ENCODE measurements around the gene CACNA2D1. TPM values are rescaled to one million over a fixed set of nuclear protein-coding genes. Genes with fewer than 3 reads are reported as not detected.

The CACNA2D1 gene
- total RNA-seq, 1 experiment from 2014 or later = 9.8 TPM

DNA sequence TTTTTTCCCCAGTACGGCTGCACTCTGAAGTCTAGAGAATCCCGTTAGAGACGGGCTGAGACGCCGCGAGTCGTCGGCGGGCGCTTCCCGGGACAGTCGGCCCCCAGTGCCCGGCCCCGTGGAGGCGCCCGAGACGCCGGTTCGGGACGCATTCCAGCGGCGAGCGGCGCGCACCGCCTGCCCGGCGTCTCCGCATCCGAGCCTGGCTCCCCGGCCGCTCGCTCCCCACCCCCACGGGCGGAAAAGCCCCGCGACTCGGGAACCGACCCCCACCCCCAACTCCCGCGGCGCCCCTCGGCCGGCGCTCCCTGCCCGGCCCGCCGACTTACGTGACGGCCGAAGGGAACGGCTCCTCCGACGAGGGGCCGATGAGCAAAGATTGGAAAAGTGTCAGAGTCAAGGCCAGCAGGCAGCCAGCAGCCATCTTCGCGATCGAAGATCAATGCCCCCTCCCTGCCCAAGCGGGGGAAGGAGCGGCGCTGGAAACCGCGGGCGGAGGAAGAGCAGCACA, 486 bp downstream of the CACNA2D1 start:
- Histone ChIP-seq H3K4me3 (ENCODE audit: low read depth in 2 of 2, low read length in 2 of 2) (peak overlapping the region; percentile 60 to 79), H3K27me3 (ENCODE audit: control insufficient read depth, insufficient read depth, low read length) (peaks cover 28% of the 10 kb centered on the region), H3K27ac (ENCODE audit: low read length) (no peak overlapping the region), H3K9me3 (ENCODE audit: control insufficient read depth, insufficient read depth, low read depth, low read length) (no peaks in the 10 kb centered on the region), H3K36me3 (ENCODE audit: control insufficient read depth, insufficient read depth, low read length) (no peaks in the 10 kb centered on the region), H3K4me1 (ENCODE audit: control insufficient read depth, insufficient read depth, low read length) (no peaks in the 10 kb centered on the region)
- ATAC-seq = peak; percentile 60
- in situ Hi-C loops (cut with HindIII; ENCODE audit: low pct_unique_long_range_greater_than_20kb, low sequenced_read_pairs) (no loop called here), intact Hi-C loops (cut with micrococcal nuclease; ENCODE audit: unreplicated experiment) (loop anchor here (10.0 kb wide), 1 partner anchor 132 kb away; no protein-coding TSS in a partner anchor)
- DNase-seq (ENCODE audit: low read depth, low spot score) = peak; percentile 2
- no TSS peak for BruUV-seq (replicated peaks)
- TF ChIP-seq, protein P1, sequence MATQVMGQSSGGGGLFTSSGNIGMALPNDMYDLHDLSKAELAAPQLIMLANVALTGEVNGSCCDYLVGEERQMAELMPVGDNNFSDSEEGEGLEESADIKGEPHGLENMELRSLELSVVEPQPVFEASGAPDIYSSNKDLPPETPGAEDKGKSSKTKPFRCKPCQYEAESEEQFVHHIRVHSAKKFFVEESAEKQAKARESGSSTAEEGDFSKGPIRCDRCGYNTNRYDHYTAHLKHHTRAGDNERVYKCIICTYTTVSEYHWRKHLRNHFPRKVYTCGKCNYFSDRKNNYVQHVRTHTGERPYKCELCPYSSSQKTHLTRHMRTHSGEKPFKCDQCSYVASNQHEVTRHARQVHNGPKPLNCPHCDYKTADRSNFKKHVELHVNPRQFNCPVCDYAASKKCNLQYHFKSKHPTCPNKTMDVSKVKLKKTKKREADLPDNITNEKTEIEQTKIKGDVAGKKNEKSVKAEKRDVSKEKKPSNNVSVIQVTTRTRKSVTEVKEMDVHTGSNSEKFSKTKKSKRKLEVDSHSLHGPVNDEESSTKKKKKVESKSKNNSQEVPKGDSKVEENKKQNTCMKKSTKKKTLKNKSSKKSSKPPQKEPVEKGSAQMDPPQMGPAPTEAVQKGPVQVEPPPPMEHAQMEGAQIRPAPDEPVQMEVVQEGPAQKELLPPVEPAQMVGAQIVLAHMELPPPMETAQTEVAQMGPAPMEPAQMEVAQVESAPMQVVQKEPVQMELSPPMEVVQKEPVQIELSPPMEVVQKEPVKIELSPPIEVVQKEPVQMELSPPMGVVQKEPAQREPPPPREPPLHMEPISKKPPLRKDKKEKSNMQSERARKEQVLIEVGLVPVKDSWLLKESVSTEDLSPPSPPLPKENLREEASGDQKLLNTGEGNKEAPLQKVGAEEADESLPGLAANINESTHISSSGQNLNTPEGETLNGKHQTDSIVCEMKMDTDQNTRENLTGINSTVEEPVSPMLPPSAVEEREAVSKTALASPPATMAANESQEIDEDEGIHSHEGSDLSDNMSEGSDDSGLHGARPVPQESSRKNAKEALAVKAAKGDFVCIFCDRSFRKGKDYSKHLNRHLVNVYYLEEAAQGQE (IDR thresholded peaks at IDR 0.05; ENCODE audit: insufficient read depth in 1 of 2, low read depth in 2 of 2, low read length in 1 of 2) = no peak
- TF ChIP-seq POLR2AphosphoS5 (IDR thresholded peaks at IDR 0.05; ENCODE audit: low read depth, low read length) = no peak
- ChIA-PET POLR2A (no interaction called here), CTCF (no interaction called here)

DNA sequence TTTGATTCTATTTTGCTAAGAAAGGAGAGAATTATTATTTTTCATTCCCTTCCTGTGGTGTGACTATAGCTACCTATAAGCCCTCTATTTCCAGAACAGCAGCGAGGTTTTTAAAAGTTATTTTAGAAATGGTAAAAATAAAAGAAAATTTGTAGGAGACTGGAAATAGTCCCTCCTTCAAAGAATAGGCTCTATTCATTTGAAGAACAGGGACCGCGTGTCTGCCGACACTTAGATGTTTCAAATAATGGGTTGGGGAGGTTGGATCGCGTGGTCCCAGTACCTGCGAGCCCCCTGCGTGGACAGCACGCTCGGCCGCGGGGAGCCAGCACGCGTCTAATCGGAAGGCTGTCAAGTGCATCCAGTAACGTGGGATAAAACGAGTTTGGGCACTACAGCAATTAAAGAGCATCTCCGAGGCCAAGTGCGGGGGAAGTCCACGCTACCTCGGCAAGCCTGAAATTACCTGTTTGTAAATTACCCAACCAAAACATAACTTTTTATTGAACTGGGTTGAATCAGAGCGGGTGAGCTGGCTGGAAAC, 1.0 kb downstream of the CACNA2D1 start:
- DNase-seq (ENCODE audit: low read depth, low spot score) (peak; percentile 20), ATAC-seq (no peak)
- H3K27me3 ChIP-seq (ENCODE audit: control insufficient read depth, insufficient read depth, low read length) = peaks cover 28% of the 10 kb centered on the region
- H3K4me3 ChIP-seq (ENCODE audit: low read depth in 2 of 2, low read length in 2 of 2) = peak overlapping the region; percentile 60 to 79
- H3K4me1 ChIP-seq (ENCODE audit: control insufficient read depth, insufficient read depth, low read length) = no peaks in the 10 kb centered on the region
- H3K27ac ChIP-seq (ENCODE audit: low read length) = no peak overlapping the region
- TF ChIP-seq TCF7L2 (IDR thresholded peaks at IDR 0.05; ENCODE audit: low read depth, low read length) (no peak), SIN3A (IDR thresholded peaks at IDR 0.05; ENCODE audit: borderline replicate concordance, insufficient read depth, low read depth, low read length) (no peak), POLR2AphosphoS5 (IDR thresholded peaks at IDR 0.05; ENCODE audit: low read depth, low read length) (no peak)
- TF ChIP-seq, protein P2, sequence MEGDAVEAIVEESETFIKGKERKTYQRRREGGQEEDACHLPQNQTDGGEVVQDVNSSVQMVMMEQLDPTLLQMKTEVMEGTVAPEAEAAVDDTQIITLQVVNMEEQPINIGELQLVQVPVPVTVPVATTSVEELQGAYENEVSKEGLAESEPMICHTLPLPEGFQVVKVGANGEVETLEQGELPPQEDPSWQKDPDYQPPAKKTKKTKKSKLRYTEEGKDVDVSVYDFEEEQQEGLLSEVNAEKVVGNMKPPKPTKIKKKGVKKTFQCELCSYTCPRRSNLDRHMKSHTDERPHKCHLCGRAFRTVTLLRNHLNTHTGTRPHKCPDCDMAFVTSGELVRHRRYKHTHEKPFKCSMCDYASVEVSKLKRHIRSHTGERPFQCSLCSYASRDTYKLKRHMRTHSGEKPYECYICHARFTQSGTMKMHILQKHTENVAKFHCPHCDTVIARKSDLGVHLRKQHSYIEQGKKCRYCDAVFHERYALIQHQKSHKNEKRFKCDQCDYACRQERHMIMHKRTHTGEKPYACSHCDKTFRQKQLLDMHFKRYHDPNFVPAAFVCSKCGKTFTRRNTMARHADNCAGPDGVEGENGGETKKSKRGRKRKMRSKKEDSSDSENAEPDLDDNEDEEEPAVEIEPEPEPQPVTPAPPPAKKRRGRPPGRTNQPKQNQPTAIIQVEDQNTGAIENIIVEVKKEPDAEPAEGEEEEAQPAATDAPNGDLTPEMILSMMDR (IDR thresholded peaks at IDR 0.05) = no peak
- no peaks in the 10 kb centered on the region for H3K36me3 ChIP-seq (ENCODE audit: control insufficient read depth, insufficient read depth, low read length)
- no TSS peak for BruUV-seq (replicated peaks)
- intact Hi-C loops (cut with micrococcal nuclease; ENCODE audit: unreplicated experiment) = loop anchor here (10.0 kb wide), 1 partner anchor 132 kb away; no protein-coding TSS in a partner anchor
- H3K9me3 ChIP-seq (ENCODE audit: control insufficient read depth, insufficient read depth, low read depth, low read length) = no peaks in the 10 kb centered on the region
- POLR2A ChIA-PET = no interaction called here
- in situ Hi-C loops (cut with HindIII; ENCODE audit: low pct_unique_long_range_greater_than_20kb, low sequenced_read_pairs) = no loop called here
- CTCF ChIA-PET = no interaction called here
